GM15510 (cell line): ENCODE data around the gene LMAN2.

Source experiments
- POLR2A ChIP-seq: IDR thresholded peaks from 3 replicates; pipeline ENCODE4 v1.6.1; 2011; ENCODE audit warnings: borderline replicate concordance; ENCODE audit not compliant: insufficient read length; ENCODE audit errors: extremely low read depth

The LMAN2 gene

DNA sequence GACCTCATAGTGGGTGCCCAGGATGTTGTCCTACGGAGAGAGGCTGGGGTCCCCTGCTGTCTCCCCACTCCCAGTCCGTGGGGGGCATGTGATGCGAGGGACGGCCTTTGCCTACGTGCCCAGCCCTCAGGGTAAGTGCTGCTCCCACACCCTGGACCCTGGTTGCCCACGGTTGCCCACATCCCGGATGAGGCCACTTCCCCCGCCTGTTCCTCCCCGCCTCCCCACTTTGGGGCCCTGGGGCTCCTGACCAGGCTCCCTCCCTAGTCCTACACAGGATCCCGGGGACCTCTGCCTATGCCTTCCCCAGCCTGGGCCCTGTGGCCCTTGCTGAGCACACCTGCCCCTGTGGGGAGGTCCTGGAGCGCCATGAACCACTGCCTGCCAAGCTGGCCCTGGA is 34.3 kb upstream of the LMAN2 start:
- TF ChIP-seq POLR2A = no peak

DNA sequence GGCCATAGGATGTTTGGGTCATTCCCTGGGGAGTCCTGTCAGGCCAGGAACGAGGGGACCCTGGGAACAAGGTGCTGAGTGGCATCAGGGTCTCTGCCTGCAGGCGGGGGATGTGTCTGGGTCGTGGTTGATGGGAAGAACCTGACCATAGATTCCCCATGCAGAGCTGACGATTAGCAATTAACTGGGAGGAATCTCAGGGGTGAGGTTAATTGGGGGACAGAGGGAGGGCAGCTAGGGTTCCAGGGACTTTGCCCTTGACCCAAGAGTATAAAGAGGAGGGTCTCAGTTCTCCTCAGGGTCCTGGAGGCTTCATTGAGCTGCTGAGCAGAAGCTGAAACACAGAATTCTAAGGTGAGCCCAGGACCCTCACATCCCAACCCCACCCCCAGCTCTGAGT is 32.7 kb upstream of the LMAN2 start, which contains the start of gene SLC34A1:
Gene SLC34A1, plus strand, starts transcription at position 301 of the 400 bp plus-strand sequence. CDS start 1,308 bp downstream, outside the sequence.
- no peak for TF ChIP-seq POLR2A

DNA sequence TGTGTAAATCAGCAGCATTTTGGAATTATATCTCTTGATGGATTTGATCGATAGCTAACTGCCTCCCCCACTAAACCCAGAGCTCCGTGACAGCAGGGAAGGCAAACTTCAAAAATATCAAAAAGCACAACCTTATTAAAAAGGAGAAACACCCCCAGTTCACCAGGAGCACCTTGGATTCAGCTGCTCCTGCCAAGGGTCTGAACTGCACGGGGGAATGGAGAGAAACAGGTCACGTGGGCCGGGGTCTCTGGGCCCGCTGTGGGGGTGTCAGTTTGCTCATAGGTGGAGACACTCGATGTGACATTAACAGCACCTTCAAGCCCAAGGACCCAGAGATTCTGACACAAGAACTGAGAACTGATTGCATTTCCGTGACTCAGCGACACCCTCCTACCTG is 31.7 kb upstream of the LMAN2 start:
- TF ChIP-seq POLR2A = no peak

DNA sequence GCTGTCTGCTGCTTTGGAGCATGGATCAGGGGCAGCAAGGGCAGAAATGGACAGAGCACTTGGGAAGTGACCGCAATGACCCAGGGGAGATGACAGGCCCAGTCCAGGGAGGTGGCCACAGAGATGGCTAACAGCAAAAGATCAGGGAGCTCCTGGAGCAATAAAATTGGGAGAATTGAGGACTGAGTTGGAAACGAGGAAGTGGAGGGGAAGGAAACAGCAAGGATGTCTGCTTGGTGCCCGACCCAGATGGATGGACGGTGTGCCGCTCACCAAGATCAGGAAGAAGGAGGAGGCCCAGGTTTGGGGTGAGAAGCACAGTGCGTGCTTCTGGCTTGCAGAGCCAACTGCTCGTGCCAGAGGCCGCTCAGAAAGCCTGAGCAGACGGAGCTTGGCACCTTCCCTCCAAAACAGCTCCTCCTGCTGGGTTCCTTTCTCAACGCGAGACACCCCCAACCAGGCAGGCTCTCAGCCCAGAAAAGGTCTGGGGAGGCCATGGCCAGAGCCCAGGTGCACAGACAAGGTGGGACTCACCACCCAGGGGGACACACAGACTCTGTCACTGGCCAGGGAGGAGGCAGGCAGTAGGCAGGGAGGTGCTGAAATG is 31.1 kb upstream of the LMAN2 start:
- no peak for TF ChIP-seq POLR2A

DNA sequence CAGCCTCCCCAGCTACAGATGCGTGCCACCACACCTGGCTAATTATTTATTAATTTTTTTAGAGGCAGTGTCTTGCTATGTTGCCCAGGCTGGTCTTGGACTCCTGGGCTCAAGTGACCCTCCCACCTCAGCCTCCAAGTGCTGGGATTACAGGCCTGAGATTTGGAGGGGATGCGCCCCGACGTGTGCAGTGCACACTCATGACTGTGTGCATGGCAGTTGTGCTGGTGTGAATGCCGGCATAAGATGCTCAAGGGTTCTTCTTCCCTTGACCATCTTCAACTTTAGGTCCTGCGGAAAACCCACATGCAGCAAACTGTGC is 29.3 kb upstream of the LMAN2 start:
- no peak for TF ChIP-seq POLR2A

DNA sequence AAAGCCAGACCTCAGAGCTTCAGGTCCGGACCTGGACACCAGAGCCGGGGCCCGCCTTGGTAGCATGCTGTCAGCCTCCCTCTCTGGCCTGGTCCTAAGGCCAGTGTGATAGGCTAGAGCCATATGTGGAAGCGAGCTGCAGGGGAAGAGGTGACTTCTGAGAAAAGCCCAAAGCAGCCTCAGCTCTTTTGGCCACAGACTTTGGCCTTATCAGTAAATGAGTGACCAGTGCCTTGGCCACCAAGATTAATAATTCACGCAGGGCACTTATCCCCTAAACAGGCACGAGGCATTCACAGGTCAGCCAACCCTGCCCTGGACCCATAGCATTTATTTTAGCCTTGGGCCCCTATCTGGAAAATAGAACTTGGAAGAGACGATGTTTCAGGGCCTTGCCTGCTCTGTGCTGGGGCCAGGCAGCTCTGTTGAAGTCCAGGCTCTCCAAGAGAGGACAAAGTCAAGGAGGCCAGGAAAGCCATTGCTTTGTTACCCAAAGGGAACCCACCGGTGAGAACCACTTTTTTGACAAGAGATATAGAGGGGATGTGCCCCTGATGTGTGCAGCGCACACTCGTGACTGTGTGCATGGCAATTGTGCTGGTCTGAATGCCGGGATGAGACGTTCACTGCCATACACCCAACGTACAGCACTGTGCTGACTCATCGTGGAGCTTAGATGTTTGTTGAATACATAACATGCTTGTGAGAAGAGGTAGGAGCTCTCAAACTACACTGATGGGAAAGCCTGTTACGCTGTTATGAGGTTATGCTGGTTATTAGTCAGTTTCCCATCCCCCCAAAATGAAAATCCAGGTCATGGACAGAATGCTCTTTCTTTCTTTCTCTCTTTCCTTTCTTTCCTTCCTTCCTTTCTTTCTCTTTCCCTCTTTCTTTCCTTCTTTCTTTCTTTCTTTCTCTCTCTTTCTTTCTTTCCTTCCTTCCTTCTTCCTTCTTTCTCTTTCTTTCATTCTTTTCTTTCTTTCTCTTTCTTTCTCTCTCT is 27.7 kb upstream of the LMAN2 start:
- TF ChIP-seq POLR2A = no peak

DNA sequence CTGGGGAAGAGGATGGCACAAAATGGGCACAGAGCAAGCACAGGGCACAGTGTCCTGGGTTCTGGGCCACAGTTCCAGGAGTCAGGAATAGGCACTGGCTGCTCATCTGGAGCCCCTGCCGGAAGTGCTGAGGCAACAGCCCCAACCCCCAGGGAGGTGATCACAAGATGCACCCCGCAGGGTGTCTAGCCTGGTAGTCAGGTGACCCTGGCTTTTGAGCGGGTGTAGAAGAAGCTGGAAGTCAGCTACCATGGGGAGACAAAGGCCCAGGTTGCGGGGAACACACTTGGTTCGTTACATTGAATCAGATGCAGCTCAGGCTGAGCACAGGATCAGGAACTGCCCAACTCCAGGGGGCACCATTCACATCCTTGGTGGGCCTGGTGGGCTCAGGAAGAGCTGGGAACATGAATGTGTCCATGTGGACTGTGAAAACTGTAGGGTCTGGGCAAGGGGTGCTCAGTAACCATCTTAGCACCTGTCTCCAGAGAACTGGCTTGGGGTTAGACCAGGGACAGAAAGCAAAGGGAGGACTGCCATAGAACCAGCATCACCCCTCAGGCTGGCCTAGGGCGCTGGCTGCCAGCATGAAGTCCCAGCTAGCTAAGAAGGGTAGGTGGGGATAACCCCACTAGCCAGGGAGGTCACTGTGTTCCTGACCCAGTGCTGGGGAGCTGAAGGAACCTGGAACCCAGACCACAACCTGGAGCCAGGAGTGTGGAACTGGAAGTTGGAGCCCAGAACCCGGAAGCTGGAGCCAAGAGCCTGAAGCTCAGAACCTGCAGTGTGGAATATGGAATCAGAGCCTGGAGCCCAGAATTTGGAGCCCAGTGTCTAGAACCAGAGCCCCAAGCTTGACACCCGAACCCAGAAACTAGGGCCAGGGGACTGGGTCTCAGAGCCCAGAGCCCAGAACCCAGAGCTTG is 26.6 kb upstream of the LMAN2 start:
- no peak for TF ChIP-seq POLR2A

DNA sequence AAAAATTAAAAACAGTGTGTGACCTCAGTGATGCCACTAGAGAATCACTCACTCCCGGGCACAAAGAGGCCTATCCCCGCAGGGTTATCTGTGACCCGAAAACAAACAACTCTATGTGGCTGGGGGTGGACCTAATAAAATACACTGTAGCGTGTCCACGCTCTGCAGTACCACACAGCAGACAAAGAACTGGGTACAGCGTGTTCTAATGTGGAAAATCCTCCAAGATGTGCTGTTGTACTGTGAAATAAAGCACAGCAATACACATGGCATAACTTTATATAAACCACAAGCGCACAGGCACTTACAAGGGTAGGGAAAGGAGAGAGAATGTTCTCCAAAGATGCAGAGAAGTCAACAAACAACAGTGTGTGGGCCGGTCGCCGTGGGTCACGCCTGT is 24.6 kb upstream of the LMAN2 start:
- no peak for TF ChIP-seq POLR2A

DNA sequence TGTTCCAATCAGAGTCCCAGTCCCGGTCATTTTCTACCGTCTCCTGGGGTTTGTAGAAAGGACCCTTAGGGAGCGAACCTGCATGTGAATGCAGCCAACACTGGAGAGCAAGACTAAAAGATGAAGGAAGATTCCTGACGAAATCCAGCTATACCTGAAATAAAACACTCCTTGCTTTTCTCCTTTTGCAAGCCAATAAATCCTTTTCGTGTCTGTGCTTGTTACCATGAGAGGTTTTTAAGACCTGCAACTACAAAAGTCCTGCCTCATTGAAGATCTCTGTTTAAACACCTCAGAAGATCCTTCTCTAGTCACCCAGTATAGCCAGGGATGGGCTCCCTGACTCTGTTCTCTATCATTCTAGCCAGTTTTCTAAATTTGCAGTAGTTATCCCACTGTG is 22.7 kb upstream of the LMAN2 start:
- no peak for TF ChIP-seq POLR2A

DNA sequence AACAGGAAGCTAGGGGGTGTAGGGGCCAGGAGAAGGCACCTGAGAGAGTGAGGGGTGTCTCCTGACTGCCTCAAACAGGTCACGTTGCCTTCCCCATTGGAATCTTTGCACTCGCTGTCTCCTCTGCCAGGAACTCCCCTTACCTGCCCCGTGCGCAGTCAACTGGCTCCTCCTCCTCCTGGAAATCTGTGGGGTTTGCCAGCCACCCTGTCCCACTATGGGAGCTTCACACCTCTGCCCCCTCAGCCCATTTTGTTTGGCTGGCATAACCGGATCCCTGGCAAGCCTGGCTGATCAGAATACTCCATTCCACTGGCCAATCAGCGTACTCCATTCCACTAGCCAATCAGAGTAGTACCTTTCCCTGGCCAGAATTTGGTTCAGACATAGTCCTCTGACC is 22.3 kb upstream of the LMAN2 start:
- TF ChIP-seq POLR2A = no peak

DNA sequence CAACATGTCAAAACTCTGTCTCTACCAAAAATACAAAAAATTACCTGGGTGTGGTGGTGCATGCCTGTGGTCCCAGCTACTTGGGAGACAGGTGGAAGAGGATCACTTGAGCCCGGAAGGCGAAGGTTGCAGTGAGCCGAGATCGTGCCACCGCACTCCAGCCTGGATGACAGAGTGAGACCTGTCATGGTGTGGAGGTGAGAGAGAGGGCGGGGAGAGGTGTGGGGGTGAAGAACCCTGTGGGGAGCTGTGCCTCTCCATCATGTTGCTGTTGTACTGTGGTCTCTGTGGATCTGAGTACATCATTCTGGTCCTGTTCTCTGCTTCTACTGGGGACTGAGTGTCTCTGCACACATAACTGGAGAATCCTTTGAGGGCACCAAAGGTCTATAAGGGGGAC is 21.4 kb upstream of the LMAN2 start:
- TF ChIP-seq POLR2A = no peak

DNA sequence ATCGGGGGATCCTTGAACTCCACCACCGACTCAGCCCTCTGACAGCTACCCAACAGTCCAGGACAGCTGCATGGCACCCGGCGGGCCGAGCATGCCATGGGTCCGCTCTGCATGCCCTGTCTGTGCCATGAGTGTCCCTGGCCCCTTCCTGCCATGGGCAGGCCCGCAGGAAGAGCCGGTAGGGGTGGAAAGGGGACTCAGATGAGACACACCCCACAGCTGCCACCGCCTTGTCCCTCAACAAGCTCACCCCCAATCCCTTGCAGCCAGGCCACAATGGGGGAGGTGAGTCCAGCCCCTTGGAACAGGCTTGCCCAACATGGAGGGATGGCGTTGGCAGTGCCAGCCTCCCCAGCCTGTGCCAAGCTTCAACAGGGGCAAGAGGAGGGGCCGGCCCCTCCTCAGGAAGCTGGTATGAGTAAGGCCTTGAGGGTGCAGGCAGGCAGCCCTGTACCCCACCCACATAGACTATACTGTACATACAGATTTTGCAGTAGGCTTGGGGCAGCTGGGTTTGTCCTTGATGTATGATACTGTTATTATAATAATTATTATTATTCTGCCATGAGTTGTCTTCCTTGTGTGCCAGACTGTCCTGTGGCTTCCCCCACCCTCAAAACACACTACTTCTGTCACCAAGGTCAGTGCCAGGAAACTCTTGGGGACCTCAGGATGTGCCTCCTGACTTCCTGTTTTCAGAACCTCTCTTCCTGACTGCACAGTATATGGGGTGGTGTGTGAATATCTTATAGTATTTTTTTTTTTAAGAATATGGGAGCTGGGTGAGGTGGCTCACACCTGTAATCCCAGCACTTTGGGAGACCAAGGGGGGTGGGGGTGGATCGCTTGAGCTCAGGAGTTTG is 20.8 kb upstream of the LMAN2 start:
- no peak for TF ChIP-seq POLR2A

DNA sequence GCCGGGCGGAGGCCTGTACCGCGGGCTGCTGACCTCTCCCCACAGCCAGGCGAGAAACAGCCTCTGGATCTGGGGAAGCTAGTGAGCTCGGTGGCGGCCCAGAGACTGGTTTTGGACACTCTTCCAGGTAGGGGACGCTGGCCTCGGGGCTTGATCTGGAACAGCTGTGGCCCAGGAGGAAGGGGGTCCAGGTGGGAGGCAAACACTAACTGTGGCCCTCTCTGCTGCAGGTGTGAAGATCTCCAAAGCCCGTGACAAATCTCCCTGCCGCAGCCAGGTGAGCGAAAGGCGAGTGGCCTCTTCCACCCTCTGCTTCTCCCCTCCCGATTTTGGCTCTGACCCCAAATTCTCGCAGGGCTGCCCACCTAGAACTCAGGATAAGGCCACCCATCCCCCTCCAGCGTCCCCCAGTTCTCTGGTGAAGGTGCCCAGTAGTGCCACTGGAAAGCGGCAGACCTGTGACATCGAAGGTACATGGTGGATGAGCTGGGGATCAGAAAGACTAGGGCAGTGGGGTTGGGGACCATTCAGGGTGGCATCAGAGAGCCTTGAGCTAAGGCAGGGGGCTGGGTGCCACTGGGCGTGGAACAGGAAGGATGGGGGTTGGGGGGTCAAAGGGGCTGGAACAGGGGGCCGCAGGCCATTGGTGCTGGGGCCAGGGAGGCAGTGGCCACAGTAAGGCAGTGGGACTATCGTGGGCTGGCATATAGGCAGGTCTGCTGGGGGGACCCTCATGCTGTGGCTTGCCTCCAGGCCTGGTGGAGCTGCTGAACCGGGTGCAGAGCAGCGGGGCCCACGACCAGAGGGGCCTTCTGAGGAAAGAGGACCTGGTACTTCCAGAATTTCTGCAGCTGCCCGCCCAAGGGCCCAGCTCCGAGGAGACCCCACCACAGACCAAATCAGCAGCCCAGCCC is 19.9 kb upstream of the LMAN2 start:
- TF ChIP-seq POLR2A = no peak

DNA sequence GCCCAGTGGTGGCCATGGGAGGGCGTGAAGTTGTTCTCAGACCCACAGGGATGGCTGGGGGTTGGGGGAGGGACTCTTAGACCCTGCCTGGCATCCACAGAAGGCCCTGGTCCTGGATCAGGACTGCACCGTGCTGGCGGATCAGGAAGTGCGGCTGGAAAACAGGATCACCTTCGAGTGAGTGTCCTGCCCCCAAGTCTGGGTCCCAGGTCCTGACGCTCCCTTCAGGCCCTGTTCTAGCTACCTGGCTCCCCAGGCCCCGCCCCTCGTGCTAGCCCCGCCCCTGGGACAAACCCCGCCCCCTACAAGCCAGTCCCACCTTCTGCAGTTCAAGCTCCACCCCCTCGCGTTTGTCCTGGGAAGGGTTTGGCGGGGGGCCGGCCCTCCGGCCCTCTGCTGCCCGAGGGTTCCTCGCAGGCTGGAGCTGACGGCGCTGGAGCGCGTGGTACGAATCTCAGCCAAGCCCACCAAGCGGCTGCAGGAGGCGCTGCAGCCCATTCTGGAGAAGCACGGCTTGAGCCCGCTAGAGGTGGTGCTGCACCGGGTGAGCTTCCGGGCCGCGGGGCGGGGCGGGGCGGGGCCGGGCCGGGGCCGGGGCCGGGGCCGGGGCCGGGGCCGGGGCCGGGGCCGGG is 19.1 kb upstream of the LMAN2 start:
- no peak for TF ChIP-seq POLR2A
